Measurements from ENCODE around the gene CHL1. TPM values are rescaled to one million over a fixed set of nuclear protein-coding genes. Genes with fewer than 3 reads are reported as not detected.

The CHL1 gene
- total RNA-seq, 1 donor from 2014 or later: 0.44 TPM

- Mint-ChIP-seq H3K9me3 (peaks cover 3% of the 10 kb centered on the region), H3K36me3 (ENCODE audit: low read depth) (no peaks in the 10 kb centered on the region)
Measured at GRCh38 chr3:385151-385550, 188.6 kb downstream of the CHL1 start.

GRCh38 chr3:394775-395174 lies 198.2 kb downstream of the CHL1 start:
- Mint-ChIP-seq H3K9me3 (peaks cover 1% of the 10 kb centered on the region), H3K27me3 (ENCODE audit: low read depth) (peaks cover 15% of the 10 kb centered on the region), H3K4me3 (no peak overlapping the region), H3K4me1 (no peaks in the 10 kb centered on the region), H3K27ac (ENCODE audit: unreplicated experiment) (no peak overlapping the region), H3K36me3 (ENCODE audit: low read depth) (no peaks in the 10 kb centered on the region)
- no peak for TF ChIP-seq CTCF (conservative IDR thresholded peaks at IDR 0.05)
- DNase-seq (ENCODE audit: low read depth, low spot score): no peak

More at GRCh38 chr3:385151-385550, 188.6 kb downstream of the CHL1 start:
- Mint-ChIP-seq H3K4me3 (no peak overlapping the region), H3K4me1 (no peaks in the 10 kb centered on the region), H3K27ac (ENCODE audit: unreplicated experiment) (no peak overlapping the region), H3K27me3 (ENCODE audit: low read depth) (peaks cover 15% of the 10 kb centered on the region)
- TF ChIP-seq CTCF (conservative IDR thresholded peaks at IDR 0.05): no peak
- DNase-seq (ENCODE audit: low read depth, low spot score): no peak

GRCh38 chr3:396293-396692 lies 199.7 kb downstream of the CHL1 start:
- DNase-seq (ENCODE audit: low read depth, low spot score): no peak
- Mint-ChIP-seq H3K4me1 (no peaks in the 10 kb centered on the region), H3K4me3 (no peak overlapping the region), H3K27ac (ENCODE audit: unreplicated experiment) (no peak overlapping the region), H3K9me3 (peaks cover 3% of the 10 kb centered on the region), H3K27me3 (ENCODE audit: low read depth) (peaks cover 19% of the 10 kb centered on the region), H3K36me3 (ENCODE audit: low read depth) (no peaks in the 10 kb centered on the region)
- TF ChIP-seq CTCF (conservative IDR thresholded peaks at IDR 0.05): no peak

- no peak for TF ChIP-seq CTCF (conservative IDR thresholded peaks at IDR 0.05)
Measured at GRCh38 chr3:399647-400046, 203.1 kb downstream of the CHL1 start.

GRCh38 chr3:403826-404225 lies 207.3 kb downstream of the CHL1 start:
- DNase-seq (ENCODE audit: low read depth, low spot score): no peak
- no peak for TF ChIP-seq CTCF (conservative IDR thresholded peaks at IDR 0.05)
- Mint-ChIP-seq H3K27me3 (ENCODE audit: low read depth) (peaks cover 25% of the 10 kb centered on the region), H3K9me3 (peaks cover 6% of the 10 kb centered on the region), H3K4me3 (no peak overlapping the region), H3K4me1 (no peaks in the 10 kb centered on the region), H3K36me3 (ENCODE audit: low read depth) (no peaks in the 10 kb centered on the region), H3K27ac (ENCODE audit: unreplicated experiment) (no peak overlapping the region)

More at GRCh38 chr3:399647-400046, 203.1 kb downstream of the CHL1 start:
- Mint-ChIP-seq H3K27ac (ENCODE audit: unreplicated experiment) (no peak overlapping the region), H3K9me3 (peaks cover 6% of the 10 kb centered on the region), H3K4me3 (no peak overlapping the region), H3K27me3 (ENCODE audit: low read depth) (peaks cover 23% of the 10 kb centered on the region), H3K36me3 (ENCODE audit: low read depth) (no peaks in the 10 kb centered on the region), H3K4me1 (no peaks in the 10 kb centered on the region)
- DNase-seq (ENCODE audit: low read depth, low spot score): no peak

- Mint-ChIP-seq H3K27ac (ENCODE audit: unreplicated experiment) (no peak overlapping the region), H3K36me3 (ENCODE audit: low read depth) (no peaks in the 10 kb centered on the region), H3K9me3 (no peaks in the 10 kb centered on the region), H3K4me3 (no peak overlapping the region), H3K27me3 (ENCODE audit: low read depth) (peaks cover 34% of the 10 kb centered on the region), H3K4me1 (no peaks in the 10 kb centered on the region)
- TF ChIP-seq CTCF (conservative IDR thresholded peaks at IDR 0.05): no peak
- DNase-seq (ENCODE audit: low read depth, low spot score): no peak
Measured at GRCh38 chr3:409011-409410, 212.4 kb downstream of the CHL1 start.

Measured in neural crest cell (in vitro differentiated cells).